OCI-LY3 (cell line): ENCODE data around the gene GLYATL1B.

ENCODE experiments used
- CTCF ChIP-seq: fragments of 200-600, 300-600 bp; sonication (generic); IDR thresholded peaks from 2 replicates; pipeline ENCODE4 v1.5.1; 2014; ENCODE audit warnings: antibody characterized with exemption, low read length, low read depth
- EZH2phosphoT487 ChIP-seq: fragments of 200-600 bp; shearing (Covaris generic); IDR thresholded peaks from 2 replicates; pipeline ENCODE4 v1.6.1; 2018; ENCODE audit warnings: antibody characterized with exemption, mixed run types, low read depth

DNA sequence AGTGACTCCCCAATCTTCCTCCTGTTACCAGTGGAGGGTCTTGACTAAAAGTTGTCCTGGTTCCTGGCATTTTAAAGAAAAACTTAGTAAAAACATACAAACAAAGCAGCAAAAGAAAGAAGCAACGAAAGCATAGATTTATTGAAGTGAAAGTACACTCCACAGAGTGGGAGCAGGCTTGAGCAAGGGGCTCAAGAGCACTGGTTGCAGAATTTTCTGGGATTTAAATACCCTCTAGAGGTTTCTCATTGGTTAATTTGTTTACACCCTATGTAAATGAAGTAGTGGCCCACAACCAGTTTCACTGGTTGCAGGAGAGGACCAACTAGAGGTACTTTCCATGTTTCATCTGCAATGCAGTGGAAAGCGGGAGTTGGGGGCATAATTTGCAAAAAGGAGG lies 31.7 kb downstream of the GLYATL1B start:
- TF ChIP-seq CTCF (no peak), EZH2phosphoT487 (no peak)
